HG02798 (cell line): ENCODE measurements around the gene SPN.
"Not testable (repeated sequence)": the region's sequence is repeated elsewhere in the genome, so short reads cannot be mapped to it uniquely, and the experiment has no call there.

Source experiments
- ATAC-seq: cut with Tn5 transposase; IDR thresholded peaks from one replicate; pipeline ENCODE4 v1.9.1; 2021; ENCODE audit warnings: mild to moderate bottlenecking; ENCODE audit not compliant: unreplicated experiment, poor library complexity

The SPN gene

GRCh38 chr16:29698484-29699323 lies 35.7 kb downstream of the SPN start:
- no peak for ATAC-seq

DNA sequence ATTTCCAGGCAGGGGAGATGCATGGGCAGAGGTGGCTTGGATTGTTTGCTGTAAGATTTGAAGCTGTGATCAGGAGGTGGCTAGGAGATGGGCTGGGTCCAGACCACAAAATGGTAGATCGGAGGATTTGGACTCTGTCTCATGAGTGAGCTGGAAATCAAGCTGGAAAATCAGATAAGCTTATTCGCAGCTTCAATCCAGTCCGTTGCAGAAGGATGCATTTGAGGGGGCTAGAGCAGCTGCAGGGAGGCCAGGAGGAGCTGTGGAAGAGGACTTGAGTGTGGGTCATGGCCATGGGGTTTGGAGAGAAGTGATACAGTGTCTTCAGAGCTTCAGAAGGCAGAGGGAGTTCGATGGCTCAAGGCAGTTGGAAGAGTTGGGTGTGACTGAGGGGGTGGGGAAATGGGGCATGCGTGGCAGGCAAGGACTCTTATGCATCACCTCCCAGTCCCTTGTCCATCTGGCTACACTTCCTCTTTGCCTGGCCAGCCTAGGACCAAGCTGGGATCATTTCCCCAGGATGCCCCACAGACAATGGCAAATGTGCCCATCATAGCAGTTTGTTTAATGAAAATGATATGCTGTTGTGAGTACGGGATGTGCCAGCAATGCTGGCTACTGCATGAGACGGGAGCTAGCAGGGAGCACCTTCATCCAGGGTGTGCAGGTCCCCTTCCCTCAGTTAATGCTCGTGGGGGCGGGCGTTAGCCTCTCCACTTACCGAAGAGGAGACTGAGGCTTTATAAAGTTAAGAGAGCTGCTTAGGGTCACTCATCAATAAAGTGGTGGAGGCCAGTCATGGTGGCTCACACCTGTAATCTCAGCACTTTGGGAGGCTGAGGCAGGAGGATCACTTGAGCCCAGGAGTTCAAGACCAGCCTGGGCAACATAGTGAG lies 36.5 kb downstream of the SPN start:
- no peak for ATAC-seq

DNA sequence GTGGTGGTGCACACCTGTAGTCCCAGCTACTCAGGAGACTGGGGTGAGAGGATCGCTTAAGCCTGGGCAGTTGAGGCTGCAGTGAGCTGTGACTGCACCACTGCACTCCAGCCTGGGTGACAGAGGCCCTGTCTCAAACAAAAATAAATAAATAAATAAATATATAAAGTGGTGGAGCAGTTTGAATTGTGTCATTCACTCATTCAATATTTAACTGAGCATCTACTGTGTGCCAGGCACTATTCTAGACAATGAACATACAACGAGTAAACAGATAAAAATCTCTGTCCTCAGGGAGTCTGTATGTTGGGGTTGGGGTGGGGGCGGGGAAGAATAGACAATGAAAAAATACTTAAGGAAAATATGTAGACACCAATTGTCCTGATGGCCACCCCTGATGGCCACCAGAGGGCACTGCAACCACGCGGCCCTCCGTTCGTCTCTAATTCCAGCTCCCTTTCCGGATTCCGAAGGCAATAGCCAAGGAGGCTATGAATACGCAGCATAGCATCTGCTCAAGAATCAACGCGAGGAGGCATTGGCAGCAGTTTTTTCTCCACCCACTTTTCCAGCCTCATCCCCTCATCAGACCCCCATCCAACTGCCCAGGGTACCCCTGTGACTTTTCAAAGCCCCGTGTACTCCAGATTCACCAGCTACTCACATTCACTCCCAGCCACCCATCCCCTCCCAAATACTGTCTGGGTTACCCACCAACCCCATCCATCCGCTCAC lies 37.4 kb downstream of the SPN start:
- ATAC-seq, result no peak

DNA sequence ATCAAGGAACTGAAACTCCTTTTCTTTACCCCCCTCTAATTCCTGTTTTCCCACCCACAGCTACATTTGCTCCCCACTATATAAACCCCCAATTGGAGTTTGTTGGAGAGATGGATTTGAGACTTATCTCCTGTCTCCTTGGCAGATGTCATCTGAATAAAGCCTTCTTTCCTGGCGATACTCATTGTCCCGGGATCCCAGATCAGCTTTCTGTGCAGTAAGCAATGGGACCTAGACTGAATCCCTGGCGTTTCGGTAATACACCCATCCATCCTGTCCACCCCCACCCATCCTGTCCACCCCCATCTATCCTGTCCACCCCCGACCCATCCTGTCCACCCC lies 38.1 kb downstream of the SPN start:
- no peak for ATAC-seq

DNA sequence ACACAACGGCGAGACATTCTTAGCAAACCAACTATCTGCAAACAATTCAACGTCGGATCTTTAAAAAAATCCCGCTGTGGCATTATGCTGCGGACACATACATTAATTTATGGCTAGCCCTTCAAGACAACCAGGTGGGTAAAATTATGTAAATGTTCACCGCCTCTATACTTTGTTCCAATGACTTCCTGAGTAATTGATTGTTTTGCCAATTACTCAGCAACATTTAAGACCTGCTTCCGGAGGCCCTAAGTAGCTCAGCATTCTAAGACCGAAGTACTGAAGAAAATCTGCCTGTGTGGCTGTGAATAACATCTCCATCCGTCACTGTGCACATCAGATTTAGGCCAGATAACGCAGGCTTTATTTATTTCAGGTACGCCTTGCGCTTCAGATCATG lies 39.2 kb downstream of the SPN start:
- peak; percentile 12 for ATAC-seq

GRCh38 chr16:29705030-29705429 lies 42.0 kb downstream of the SPN start:
- ATAC-seq, result no peak

DNA sequence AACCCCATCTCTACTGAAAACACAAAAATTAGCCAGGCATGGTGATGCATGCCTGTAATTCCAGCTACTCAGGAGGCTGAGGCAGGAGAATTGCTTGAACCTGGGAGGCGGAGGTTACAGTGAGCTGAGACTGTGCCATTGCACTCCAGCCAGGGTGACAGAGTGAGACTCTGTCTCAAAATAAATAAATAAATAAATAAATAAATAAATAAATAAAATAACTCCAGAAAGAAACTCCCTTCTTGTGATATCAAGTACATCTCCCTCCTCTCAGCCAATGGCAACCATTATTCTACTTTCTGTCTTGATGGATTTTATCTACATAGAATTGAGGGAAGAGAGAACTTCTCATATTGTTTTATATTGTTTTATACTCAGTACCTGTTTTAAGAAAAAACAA lies 44.1 kb downstream of the SPN start:
- ATAC-seq, result not testable (repeated sequence)

DNA sequence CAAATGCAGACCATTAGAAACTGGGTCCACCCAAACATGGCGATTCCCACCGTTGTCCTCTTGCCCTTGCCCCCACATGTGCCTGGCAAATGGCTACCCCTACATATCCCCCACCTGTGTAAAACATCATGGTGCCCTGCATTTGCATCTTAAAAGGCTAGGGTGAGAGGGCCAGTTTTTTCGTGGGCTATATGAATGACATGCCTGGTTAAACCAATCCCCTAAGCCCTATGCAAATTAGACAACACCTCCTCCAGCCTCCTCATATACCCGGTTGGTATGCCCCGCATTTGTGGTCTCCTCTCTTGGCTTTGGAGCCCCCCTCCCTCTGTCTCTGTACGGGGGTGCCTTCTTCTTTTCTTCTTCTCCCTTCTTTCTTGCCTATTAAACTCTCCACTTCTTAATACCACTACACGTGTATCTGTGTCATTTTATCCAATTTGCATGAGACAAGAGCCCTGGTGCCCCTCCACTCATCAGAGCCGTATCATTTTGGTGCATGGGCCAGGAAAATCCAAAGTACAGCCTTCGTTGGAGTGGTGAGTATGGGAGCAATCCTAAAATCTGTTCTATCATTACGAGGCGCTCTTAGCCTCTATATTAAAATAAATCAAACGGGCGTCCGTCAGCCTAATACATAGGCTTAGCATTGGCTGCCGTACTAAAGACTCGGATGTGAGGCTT lies 46.0 kb downstream of the SPN start:
- no peak for ATAC-seq

- ATAC-seq, result not testable (repeated sequence)
Observed at GRCh38 chr16:29709657-29710056, 46.6 kb downstream of the SPN start.

GRCh38 chr16:29710227-29711219 lies 47.5 kb downstream of the SPN start:
- ATAC-seq, result peak; percentile 35

DNA sequence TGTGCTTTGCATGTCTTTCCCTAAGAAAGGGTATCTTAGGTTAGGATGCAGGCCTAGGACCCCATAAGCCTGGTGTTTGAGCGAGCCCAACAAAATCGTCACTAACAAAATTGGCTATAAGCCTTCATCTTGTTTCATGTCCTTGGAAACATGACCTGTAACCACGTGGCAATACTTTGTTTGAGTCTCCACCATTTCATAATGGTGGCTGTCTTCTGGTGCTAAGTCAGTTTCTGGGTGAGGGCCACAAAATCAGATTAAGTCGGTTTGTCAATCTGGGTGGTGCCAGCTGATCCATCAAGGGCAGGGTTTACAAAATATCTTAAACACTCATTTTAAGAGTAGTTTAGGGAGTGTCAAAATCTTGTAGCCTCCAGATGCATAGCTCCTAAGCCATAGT lies 49.8 kb downstream of the SPN start:
- no peak for ATAC-seq

GRCh38 chr16:29714396-29714795 lies 51.3 kb downstream of the SPN start:
- ATAC-seq, result no peak

GRCh38 chr16:29714972-29715371 lies 51.9 kb downstream of the SPN start:
- ATAC-seq, result no peak

GRCh38 chr16:29717113-29717512 lies 54.1 kb downstream of the SPN start:
- ATAC-seq, result no peak

DNA sequence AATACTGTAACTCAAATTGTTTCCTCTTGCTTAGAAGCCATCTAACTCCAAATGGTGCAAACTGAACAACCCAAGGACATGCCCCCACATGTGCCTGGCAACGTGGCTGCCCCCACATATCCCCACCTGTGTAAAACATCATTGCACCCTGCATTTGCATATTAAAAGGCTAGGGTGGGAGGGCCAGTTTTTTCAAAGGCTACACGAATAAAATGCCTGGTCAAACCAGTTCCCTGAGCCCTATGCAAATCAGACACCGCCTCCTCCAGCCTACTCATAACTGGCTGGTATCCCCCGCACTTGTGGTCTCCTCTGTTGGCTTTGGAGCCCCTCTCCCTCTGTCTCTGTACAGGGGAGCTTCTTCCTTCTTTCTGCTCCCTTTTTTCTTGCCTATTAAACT lies 56.0 kb downstream of the SPN start:
- no peak for ATAC-seq
